Stimulated activated CD8-positive, alpha-beta memory T cell treated with anti-CD3 and anti-CD28 coated beads, Interleukin-4, amount 100 ng/mL, for 1 hour (primary cell): ENCODE data around the gene C3orf20.

ENCODE experiments used
- DNase-seq, 2 donors: peaks; one replicate each; pipeline ENCODE4 v3.0.0-alpha.2; 2020; ENCODE audit warnings: low read depth in 2 of 2, low spot score in 1 of 2

The C3orf20 gene

GRCh38 chr3:14674841-14675240, at the start of gene C3orf20:
TSS of gene C3orf20 (plus strand) at chr3:14675141. CDS start at chr3:14682714, 7,573 bp downstream.
- no peak for DNase-seq

DNA sequence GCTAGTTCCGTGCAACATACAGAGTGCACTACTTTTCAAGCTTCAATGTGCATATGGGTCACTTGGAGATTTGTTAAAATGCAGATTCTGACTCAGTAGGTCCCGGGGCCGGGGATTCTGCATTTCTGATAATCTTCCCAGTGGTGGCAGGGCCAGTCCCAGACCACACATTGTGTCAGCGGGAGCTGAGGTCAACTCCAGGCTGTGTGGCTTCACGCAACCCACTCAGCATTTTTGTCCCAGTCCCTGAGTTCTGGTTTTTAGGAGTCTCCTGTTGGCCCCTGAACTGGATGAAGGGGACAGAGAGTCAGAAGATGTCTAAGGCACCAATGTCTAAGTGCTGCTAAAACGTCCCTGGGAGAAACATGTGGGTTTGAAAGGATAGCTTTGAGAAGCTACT, 49.5 kb upstream of the C3orf20 start:
- no peak for DNase-seq

- no peak for DNase-seq
Measured at GRCh38 chr3:14627815-14628214, 47.1 kb upstream of the C3orf20 start.

GRCh38 chr3:14628406-14628805, 46.5 kb upstream of the C3orf20 start:
- DNase-seq: no peak

GRCh38 chr3:14630404-14631100, 44.4 kb upstream of the C3orf20 start:
- DNase-seq: no peak

DNA sequence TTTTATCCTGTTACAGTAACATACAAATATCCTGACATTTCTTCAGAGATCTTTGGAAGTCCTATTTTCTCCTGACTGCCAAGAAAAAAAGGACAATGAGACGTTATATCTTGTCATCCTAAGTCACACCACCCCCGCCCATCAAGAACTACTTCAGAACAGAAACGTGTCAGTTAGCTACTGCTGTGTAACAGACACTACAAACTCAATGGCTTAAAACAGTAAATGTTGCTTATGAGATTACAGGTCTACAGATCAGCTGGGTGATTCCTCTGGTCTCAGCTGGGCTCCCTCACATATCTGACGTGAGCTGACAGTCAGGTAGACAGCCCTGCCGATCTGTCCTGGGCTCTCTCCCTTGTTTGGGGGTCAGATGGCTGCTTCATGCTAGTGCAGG, 43.8 kb upstream of the C3orf20 start:
- DNase-seq: no peak

DNA sequence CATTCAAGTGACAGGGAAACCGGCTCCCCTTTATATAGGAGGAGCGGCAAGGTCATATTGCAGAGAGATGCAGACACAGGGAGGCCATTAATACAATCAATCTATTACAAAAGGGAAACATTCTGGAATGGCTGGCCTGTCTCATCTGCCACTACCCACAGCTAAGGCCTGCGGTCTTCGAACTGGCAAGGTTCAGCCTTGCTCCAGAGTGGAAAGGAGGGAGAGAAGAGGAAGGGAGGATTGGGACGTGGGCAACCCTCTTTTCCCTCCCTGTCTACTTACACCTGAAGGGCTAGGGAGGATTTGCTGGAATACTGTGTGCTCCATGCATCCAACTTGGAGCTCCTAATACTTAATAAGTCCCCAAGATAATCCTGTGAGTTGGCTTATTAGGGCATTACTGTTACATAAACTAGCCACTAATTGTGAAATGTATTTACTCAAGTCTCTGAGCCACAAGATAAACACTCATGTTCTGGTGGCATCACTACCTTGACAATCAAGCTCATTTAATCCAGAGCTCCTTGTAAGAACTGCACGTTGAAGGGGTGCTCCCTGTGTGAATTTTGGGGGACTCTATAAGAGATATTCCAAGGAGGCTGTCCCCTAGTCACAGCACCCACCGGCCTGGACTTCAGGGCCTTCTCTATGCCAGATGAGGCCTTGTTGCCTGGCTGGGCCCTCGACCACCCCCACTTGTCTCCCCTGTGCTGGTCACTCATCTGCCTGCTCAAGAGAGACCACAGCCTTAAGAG, 43.1 kb upstream of the C3orf20 start:
- no peak for DNase-seq

DNA sequence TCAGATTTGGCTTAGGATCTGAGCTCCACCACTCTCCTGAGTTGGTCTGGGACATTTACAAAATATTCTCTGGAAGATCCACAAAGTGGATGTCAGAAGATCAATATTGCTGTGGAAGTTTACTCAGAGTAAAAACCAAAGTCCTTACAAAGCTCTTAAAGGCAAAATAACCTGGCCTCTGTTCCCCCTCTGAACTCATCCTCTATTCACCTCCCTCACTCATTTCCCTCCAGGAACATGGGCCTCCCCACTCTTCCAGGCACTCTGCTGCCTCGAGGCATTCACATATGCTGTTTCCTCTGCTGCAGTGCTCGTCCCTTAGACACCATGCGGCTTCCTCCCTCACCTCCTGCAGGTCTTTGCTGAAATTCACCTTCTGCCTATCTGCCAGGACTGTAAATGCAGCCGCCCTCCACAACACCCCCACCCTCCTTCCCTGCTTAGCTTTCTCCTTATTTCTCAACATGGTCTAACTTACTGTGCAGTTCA, 42.5 kb upstream of the C3orf20 start:
- DNase-seq: no peak

- no peak for DNase-seq
Measured at GRCh38 chr3:14633417-14633816, 41.5 kb upstream of the C3orf20 start.

DNA sequence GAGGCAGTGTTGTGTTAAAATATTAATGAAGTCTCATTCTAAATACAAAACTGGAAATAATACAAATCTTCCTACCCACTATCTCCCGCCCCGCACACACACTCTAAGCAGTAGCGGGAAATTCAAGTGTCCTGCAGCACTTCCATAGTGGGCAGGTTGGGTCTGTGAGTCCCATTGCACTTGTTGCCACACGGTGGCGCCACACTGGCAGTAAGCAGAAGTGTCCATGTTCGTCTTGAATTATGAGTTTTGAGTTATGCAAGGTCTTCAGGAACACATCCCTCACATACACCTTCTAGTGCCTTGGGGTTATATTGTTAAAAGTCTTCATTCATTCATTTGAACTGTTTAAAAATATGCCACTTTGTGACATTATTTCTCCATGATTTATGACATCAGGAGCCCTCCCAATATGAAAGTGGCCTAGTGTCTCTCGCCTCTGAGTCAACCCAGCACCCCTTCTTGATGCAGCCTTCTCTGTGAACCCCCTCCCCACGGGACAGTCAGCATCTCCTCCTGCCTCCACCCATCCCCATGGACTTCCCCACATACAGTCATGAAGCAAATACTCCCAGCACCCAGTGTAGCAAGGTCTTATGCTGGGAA, 41.0 kb upstream of the C3orf20 start:
- peak; percentile 10 to 38 for DNase-seq

- DNase-seq: no peak
Measured at GRCh38 chr3:14634763-14635400, 40.1 kb upstream of the C3orf20 start.

DNA sequence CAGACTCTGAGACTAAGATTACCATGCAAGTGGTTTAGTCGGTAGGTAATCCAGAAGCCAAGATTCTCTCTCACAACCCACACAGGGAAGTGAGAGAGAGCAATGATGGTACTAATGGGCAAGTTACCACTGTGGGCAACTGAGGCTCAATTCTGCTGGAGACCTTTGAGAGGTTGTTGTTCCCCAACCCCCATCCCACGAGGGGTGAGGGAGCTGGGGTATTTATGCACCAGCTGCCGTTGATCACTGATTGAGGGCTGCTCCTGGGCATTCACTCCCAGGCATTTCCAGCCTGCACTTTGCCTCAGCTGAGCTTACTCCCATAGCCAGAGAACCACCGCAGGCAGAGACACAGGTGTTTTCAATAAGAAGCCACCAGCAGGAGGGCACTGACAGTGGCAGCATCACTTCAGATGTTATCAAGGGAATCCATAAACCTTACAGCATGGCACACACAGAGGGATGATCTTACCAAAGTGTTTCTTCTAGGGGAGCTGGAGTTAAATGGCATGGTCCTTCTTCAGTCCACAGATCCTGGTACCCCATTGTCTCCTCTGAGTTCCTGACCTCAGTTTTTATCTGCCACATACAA, 38.3 kb upstream of the C3orf20 start:
- no peak for DNase-seq

- no peak for DNase-seq
Measured at GRCh38 chr3:14640157-14640562, 34.8 kb upstream of the C3orf20 start.

DNA sequence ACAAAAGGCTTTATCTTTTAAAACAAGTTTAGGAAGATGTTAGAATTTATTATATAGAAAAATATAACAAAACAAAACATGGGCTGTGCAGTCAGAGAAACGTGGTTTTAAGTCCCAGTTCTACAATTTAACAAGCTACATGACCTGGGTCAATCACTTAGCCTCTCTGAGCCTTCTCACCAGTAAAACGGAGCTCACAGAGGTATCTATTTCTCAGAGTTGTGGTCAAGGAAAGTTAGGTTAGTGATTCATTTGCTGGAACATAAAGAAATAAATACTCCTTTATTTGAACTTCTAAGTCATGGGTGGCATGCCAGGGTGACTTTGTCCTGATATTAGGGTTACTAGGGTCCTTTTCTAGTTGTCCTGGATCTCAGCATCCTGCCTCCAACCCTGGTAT, 34.2 kb upstream of the C3orf20 start:
- no peak for DNase-seq

- no peak for DNase-seq
Measured at GRCh38 chr3:14641346-14641745, 33.6 kb upstream of the C3orf20 start.

GRCh38 chr3:14645453-14645852, 29.5 kb upstream of the C3orf20 start:
- DNase-seq: no peak

- DNase-seq: no peak
Measured at GRCh38 chr3:14646131-14646573, 28.8 kb upstream of the C3orf20 start.

DNA sequence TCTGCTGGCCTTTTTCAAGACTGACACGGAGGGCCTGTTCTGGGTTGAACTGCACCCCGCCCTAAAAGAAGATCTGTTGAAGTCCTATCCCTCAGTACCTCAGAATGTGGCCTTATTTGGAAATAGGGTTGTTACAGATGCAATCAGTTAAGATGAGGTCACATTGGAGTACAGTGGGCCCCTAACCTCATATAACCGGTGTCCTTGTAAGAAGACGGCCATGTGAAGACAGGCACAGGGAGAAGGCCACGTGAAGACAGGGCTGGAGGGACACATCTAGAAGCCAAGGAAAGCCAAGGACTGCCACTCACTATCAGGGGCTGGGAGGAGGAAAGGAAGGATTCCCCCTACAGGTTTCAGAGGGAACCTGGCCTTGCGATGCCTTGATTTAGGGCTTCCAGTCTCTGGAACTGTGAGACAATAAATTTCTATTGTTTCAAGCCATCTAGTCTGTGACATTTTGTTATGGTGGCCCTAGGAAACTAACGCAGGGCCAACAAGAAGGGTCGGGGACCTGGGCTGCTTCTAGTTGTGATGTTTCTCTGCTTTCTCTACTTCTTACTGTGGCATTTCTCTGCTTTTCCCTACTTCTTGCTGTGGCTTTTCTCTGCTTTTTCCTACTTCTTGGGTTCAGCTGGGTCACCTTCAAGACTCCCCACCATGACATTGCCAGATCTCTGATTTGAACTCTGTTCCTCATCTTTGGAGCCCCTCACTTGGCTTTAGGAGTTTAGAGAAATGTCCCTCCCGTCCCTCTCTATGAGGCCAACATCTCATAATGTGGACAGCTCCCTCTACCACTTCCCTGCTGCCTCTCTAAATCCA, 28.1 kb upstream of the C3orf20 start:
- DNase-seq: no peak

- no peak for DNase-seq
Measured at GRCh38 chr3:14647976-14648955, 26.7 kb upstream of the C3orf20 start.
